Hematopoietic multipotent progenitor cell treated with erythropoietin and hydrocortisone succinate and interleukin-3 and kit ligand, for 4 days (in vitro differentiated cells): ENCODE results near the gene DENR.
"Not testable (repeated sequence)": the region's sequence is repeated elsewhere in the genome, so short reads cannot be mapped to it uniquely, and the experiment has no call there.

ENCODE experiments used
- DNase-seq: peaks from one replicate; pipeline ENCODE4 v3.0.0-alpha.2; 2015

Gene DENR

GRCh38 chr12:122752464-122753318 is at the start of gene DENR:
Gene DENR, plus strand, starts transcription at chr12:122752824. Its CDS starts 878 bp downstream, at chr12:122753702.
- DNase-seq, result peak; percentile 99

GRCh38 chr12:122702890-122703611 is 49.6 kb upstream of the DENR start, which contains the start of gene HCAR2:
Gene HCAR2, minus strand, starts transcription at chr12:122703357. Its CDS starts 74 bp downstream, at chr12:122703283.
- peak; percentile 55 for DNase-seq

GRCh38 chr12:122703841-122704240 is 48.8 kb upstream of the DENR start:
- DNase-seq, result not testable (repeated sequence)

- not testable (repeated sequence) for DNase-seq
Observed at GRCh38 chr12:122709287-122709686, 43.3 kb upstream of the DENR start.

GRCh38 chr12:122710341-122710740 is 42.3 kb upstream of the DENR start:
- DNase-seq, result not testable (repeated sequence)

- peak; percentile 55 for DNase-seq
Observed at GRCh38 chr12:122711266-122711665, 41.4 kb upstream of the DENR start.

- not testable (repeated sequence) for DNase-seq
Observed at GRCh38 chr12:122713491-122714188, 39.0 kb upstream of the DENR start.

- not testable (repeated sequence) for DNase-seq
Observed at GRCh38 chr12:122715211-122715610, 37.4 kb upstream of the DENR start.

GRCh38 chr12:122716658-122717057 is 36.0 kb upstream of the DENR start, which contains the start of gene HCAR3:
Gene HCAR3, minus strand, starts transcription at chr12:122716811. Its CDS starts 74 bp downstream, at chr12:122716737.
- peak; percentile 52 for DNase-seq

- DNase-seq, result no peak
Observed at GRCh38 chr12:122721057-122721545, 31.5 kb upstream of the DENR start.

GRCh38 chr12:122722387-122722786 is 30.2 kb upstream of the DENR start:
- peak; percentile 38 for DNase-seq

GRCh38 chr12:122724641-122725243 is 27.9 kb upstream of the DENR start:
- no peak for DNase-seq

- no peak for DNase-seq
Observed at GRCh38 chr12:122725452-122726079, 27.1 kb upstream of the DENR start.

- DNase-seq, result peak; percentile 66
Observed at GRCh38 chr12:122726080-122726558, 26.5 kb upstream of the DENR start.

- DNase-seq, result no peak
Observed at GRCh38 chr12:122729583-122730214, 22.9 kb upstream of the DENR start.

GRCh38 chr12:122730215-122731014 is 22.2 kb upstream of the DENR start, which contains the start of gene HCAR1:
Gene HCAR1, minus strand, starts transcription at chr12:122730844. Its CDS starts 505 bp downstream, at chr12:122730339.
- no peak for DNase-seq

GRCh38 chr12:122732170-122732569 is 20.5 kb upstream of the DENR start:
- DNase-seq, result no peak

- no peak for DNase-seq
Observed at GRCh38 chr12:122732611-122733010, 20.0 kb upstream of the DENR start.

GRCh38 chr12:122738571-122738970 is 14.1 kb upstream of the DENR start:
- peak; percentile 44 for DNase-seq

GRCh38 chr12:122740351-122740750 is 12.3 kb upstream of the DENR start:
- DNase-seq, result no peak
